ENCODE measurements around the gene CT45A9. TPM values are rescaled to one million over a fixed set of nuclear protein-coding genes. Genes with fewer than 3 reads are reported as not detected.

Gene CT45A9
- total and polyA plus RNA-seq, 2 donors (not counting 3 experiments of a cell fraction or from before 2014, with no cell fraction given) = not detected

GRCh38 chrX:135914404-135914803 is 42.8 kb upstream of the CT45A9 start:
- H3K27ac ChIP-seq (ENCODE audit: insufficient read depth, low read depth, low read length) = no peak overlapping the region
- no peak overlapping the region for H3K4me2 ChIP-seq (ENCODE audit: insufficient read depth, low read length)
- CTCF ChIA-PET = no interaction called here
- intact Hi-C loops (cut with micrococcal nuclease) = no loop called here
- H3K9me3 ChIP-seq (replicated peaks; ENCODE audit: control insufficient read depth, insufficient read depth, low read length) = no peaks in the 10 kb centered on the region
- no peaks in the 10 kb centered on the region for H4K20me1 ChIP-seq (replicated peaks; ENCODE audit: control insufficient read depth, extremely low read depth, insufficient read depth, low read length)
- BruUV-seq (replicated peaks) = no TSS peak
- dilution Hi-C loops (cut with MboI; ENCODE audit: extremely low pct_ligation_motif_present, low sequenced_read_pairs) = no loop called here
- H3K9ac ChIP-seq (replicated peaks; ENCODE audit: extremely low read depth, insufficient read depth, low read length) = no peak overlapping the region
- H3K4me1 ChIP-seq (ENCODE audit: control insufficient read depth, extremely low read depth, insufficient read depth, low read length) = no peaks in the 10 kb centered on the region
- H2AFZ ChIP-seq (ENCODE audit: low read depth, low read length) = no peak overlapping the region
- TF ChIP-seq GATA2 (IDR thresholded peaks at IDR 0.05; ENCODE audit: insufficient read depth, insufficient read length, low read depth, low read length) (no peak), CTCF (IDR thresholded peaks at IDR 0.05; ENCODE audit: extremely low read depth in 1 of 2, insufficient read depth in 1 of 2, low read depth in 1 of 2, low read length in 2 of 2) (no peak), MAX (IDR thresholded peaks at IDR 0.05; ENCODE audit: insufficient read depth, insufficient read length) (no peak), POLR2A (IDR thresholded peaks at IDR 0.05; ENCODE audit: low read depth, low read length) (no peak), EZH2 (IDR thresholded peaks at IDR 0.05; ENCODE audit: borderline replicate concordance, low read depth, low read length, severe bottlenecking) (no peak), MYC (IDR thresholded peaks at IDR 0.05; ENCODE audit: low read depth, low read length) (no peak), JUN (IDR thresholded peaks at IDR 0.05; ENCODE audit: borderline replicate concordance, insufficient read depth, insufficient read length, low read depth) (no peak), FOS (IDR thresholded peaks at IDR 0.05; ENCODE audit: borderline replicate concordance, insufficient read depth, low read length) (no peak), POLR2AphosphoS5 (IDR thresholded peaks at IDR 0.05; ENCODE audit: insufficient read depth, low read depth, low read length) (no peak)
- POLR2A ChIA-PET = no interaction called here
- no peaks in the 10 kb centered on the region for H3K9me1 ChIP-seq (replicated peaks; ENCODE audit: control insufficient read depth, extremely low read depth, insufficient read depth, low read length)
- DNase-seq (ENCODE audit: low read depth, low spot score) = no peak
- H3K27me3 ChIP-seq (ENCODE audit: control insufficient read depth in 2 of 2, insufficient read depth in 2 of 2, low read length in 2 of 2) = no peaks in the 10 kb centered on the region
- H3K36me3 ChIP-seq (ENCODE audit: control insufficient read depth in 2 of 2, extremely low read depth in 1 of 2, insufficient read depth in 2 of 2, low read length in 2 of 2) = no peaks in the 10 kb centered on the region
- FAIRE-seq = no peak
- H3K4me3 ChIP-seq (replicated peaks in 1 of 3; ENCODE audit: insufficient read depth in 1 of 3, low read depth in 1 of 3, low read length in 3 of 3) = no peak overlapping the region
- H3K79me2 ChIP-seq (ENCODE audit: control insufficient read depth, insufficient read depth, low read length) = no peaks in the 10 kb centered on the region
